Memory B cell (primary cell): ENCODE data around the gene AGPAT3.

Source experiments
- ATAC-seq: fragments of 150-1000 bp; cut with Tn5 transposase; 2 replicates; pipeline ENCODE4 v1.10.0; 2021; ENCODE audit warnings: low read depth, mild to moderate bottlenecking, moderate library complexity
- DNase-seq, 2 donors: peaks; one replicate each; pipeline ENCODE4 v3.0.0; 2022; ENCODE audit warnings: low spot score in 2 of 2
- H3K27ac Mint-ChIP-seq: one replicate; pipeline ENCODE4 v1.8.0; 2022; ENCODE audit warnings: mild to moderate bottlenecking, moderate library complexity, mixed read lengths
- H3K27me3 Mint-ChIP-seq: one replicate; pipeline ENCODE4 v1.8.0; 2022; ENCODE audit warnings: mixed read lengths
- H3K36me3 Mint-ChIP-seq: one replicate; pipeline ENCODE4 v1.8.0; 2022; ENCODE audit warnings: mild to moderate bottlenecking, mixed read lengths
- H3K4me1 Mint-ChIP-seq: one replicate; pipeline ENCODE4 v1.8.0; 2022; ENCODE audit warnings: mixed read lengths
- H3K4me3 Mint-ChIP-seq: one replicate; pipeline ENCODE4 v1.8.0; 2022; ENCODE audit warnings: mild to moderate bottlenecking, moderate library complexity, mixed read lengths
- H3K9me3 Mint-ChIP-seq: one replicate; pipeline ENCODE4 v1.8.0; 2022; ENCODE audit warnings: mixed read lengths

AGPAT3 gene

DNA sequence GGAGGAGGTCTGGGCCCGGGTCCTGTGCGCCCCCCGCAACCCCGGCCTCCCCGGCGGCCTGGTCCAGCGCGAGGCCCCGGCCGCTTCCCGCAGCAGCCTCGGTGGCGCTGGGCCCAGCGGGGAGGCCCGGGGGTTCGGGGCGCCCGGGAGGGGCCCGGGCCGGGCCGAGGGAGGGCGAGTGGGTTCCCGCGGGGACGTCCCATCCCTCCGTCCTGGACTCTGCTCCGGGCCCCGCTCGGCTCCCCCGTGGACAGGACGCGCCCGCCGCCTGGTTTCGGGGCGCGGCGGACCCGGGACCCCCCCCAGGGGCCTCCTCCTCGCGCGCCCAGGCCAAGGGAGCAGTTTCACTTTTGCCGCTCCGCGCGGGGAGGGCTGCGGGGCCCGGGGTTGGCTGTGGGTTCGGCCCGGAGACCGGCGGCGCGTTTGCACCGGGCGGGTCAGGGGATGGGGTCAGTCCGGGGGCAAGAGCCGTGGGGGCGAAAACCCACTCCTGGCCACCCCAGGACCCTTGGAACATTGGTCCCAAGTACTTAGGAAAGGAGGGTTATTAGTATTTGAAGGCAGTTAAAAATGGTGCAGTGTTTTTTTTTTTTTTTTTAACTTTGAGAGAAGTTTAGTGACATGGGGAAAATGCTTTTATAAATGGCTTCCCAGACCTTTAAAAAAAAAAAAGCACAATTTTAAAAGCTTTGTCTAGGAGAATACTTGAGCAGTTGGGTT is 677 bp downstream of the AGPAT3 start:
- peak overlapping the region; percentile 47 for H3K27ac Mint-ChIP-seq
- ATAC-seq: peak; percentile 51

DNA sequence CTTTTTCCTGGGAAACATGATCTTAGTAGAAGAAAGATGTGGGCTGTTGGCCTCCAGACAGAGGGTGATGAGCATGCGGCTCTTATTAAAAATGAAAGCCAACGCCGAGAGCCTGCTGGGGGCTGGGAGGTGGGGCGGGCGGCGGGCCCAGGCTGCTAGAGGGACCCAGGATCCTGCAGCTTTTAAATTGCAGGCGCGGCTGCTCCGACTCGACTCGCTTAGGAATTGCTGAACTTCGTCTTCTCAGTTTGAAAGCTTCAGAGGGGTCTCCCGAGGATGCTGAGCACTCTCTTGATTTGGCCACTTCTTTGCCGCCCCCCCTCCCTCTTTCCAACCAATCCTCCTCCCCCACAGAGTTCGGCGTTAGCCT is 1.2 kb downstream of the AGPAT3 start:
- ATAC-seq (peak; percentile 23), DNase-seq (no peak)
- peak overlapping the region; percentile 81 for H3K4me3 Mint-ChIP-seq
- peaks cover 5% of the 10 kb centered on the region for H3K36me3 Mint-ChIP-seq
- H3K9me3 Mint-ChIP-seq: no peaks in the 10 kb centered on the region
- peaks cover 30% of the 10 kb centered on the region for H3K4me1 Mint-ChIP-seq
- no peaks in the 10 kb centered on the region for H3K27me3 Mint-ChIP-seq
- peak overlapping the region; percentile 82 for H3K27ac Mint-ChIP-seq

More for the DNA sequence above, 677 bp downstream of the AGPAT3 start:
- H3K4me3 Mint-ChIP-seq: peak overlapping the region; percentile 81
- peaks cover 30% of the 10 kb centered on the region for H3K4me1 Mint-ChIP-seq
- H3K9me3 Mint-ChIP-seq: no peaks in the 10 kb centered on the region
- peak; percentile 45 to 66 for DNase-seq
- H3K27me3 Mint-ChIP-seq: no peaks in the 10 kb centered on the region
- H3K36me3 Mint-ChIP-seq: peaks cover 5% of the 10 kb centered on the region

DNA sequence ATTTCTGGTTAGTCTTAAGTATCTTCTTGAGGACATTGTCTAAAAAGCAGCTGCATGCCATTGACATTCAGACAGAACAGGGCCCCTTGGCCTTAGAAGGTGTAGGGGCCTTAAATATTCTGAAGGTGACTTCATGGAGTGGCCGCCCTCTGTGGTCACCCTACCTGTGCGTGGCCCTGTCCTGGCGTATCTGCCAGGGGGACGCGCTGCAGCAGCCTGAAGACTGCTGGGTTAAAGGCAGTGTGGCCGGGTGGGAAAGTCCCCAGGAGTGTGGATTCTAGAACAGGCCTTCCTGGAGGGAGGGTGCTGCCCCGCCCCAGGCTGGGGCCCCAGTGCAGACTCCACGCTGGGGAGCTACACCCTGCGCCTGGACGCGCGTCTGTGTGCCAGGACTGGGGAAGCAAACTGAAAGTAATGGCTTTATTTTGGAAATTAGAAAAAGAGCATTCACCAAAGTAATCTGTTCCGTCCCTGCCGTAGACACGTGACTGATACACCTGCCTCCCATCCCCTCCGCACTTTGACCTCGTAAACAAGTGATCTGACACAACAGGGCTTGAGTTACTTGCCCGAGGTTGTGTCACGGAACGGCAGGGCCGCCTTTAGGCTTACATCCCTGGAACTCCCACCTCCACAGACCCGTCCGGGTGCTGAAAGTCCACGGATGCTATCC is 1.8 kb downstream of the AGPAT3 start:
- DNase-seq: no peak
- no peaks in the 10 kb centered on the region for H3K27me3 Mint-ChIP-seq
- H3K27ac Mint-ChIP-seq: peak overlapping the region; percentile 82
- peak overlapping the region; percentile 81 for H3K4me3 Mint-ChIP-seq
- H3K4me1 Mint-ChIP-seq: peaks cover 28% of the 10 kb centered on the region
- H3K9me3 Mint-ChIP-seq: no peaks in the 10 kb centered on the region
- ATAC-seq: peak; percentile 68
- H3K36me3 Mint-ChIP-seq: peaks cover 8% of the 10 kb centered on the region

DNA sequence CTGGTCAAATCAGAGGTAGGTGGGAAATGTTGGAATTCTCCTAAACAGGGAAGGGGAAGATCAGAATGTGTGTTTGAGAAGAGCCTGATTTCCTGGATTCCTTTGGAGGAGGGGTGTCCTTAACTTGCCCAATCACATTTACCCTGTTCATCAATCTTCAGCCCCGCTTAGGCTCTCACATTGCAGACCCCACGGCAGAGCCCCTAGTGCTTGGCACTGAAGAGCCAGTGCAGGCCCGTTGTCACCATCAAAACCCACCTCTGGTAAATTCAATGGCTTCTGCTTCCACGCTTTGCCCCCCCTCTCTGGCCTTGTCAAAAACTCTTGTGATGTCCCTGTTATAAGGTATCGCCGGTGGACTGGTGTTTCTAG is 2.3 kb downstream of the AGPAT3 start:
- ATAC-seq (no peak), DNase-seq (no peak)
- peak overlapping the region; percentile 81 for H3K4me3 Mint-ChIP-seq
- no peaks in the 10 kb centered on the region for H3K9me3 Mint-ChIP-seq
- H3K27me3 Mint-ChIP-seq: no peaks in the 10 kb centered on the region
- peak overlapping the region; percentile 82 for H3K27ac Mint-ChIP-seq
- peaks cover 8% of the 10 kb centered on the region for H3K36me3 Mint-ChIP-seq
- peaks cover 28% of the 10 kb centered on the region for H3K4me1 Mint-ChIP-seq

DNA sequence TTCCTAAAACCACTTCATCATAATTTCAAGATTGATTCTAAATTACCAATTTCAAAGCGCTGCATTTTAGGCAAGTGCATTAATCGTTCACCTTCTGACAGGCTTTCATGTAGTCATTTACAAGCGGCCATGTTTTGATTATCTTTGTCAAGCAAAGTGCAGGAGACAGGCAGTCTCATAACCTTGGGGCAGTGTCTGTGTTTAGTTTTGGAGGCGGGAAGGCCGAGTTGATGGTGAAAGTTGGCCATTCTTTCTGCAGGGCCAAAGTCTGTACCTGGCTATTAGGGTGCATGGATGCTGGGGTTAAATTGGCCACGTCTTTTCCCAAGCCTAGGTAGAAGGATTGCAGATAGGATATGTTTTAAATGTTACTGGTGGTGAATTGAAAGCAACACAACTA is 2.9 kb downstream of the AGPAT3 start:
- Mint-ChIP-seq H3K27ac (peak overlapping the region; percentile 82), H3K4me3 (peak overlapping the region; percentile 81), H3K9me3 (no peaks in the 10 kb centered on the region)

GRCh38 chr21:43868461-43868860 is 3.4 kb downstream of the AGPAT3 start:
- Mint-ChIP-seq H3K27ac (peak overlapping the region; percentile 82), H3K4me1 (peaks cover 31% of the 10 kb centered on the region)

More for the DNA sequence above, 2.9 kb downstream of the AGPAT3 start:
- Mint-ChIP-seq H3K36me3 (peaks cover 14% of the 10 kb centered on the region), H3K4me1 (peaks cover 31% of the 10 kb centered on the region), H3K27me3 (no peaks in the 10 kb centered on the region)
- no peak for ATAC-seq
- DNase-seq: no peak

GRCh38 chr21:43869486-43870325 is 4.7 kb downstream of the AGPAT3 start:
- H3K9me3 Mint-ChIP-seq: no peaks in the 10 kb centered on the region
- H3K4me1 Mint-ChIP-seq: peaks cover 28% of the 10 kb centered on the region
- H3K27me3 Mint-ChIP-seq: no peaks in the 10 kb centered on the region
- H3K36me3 Mint-ChIP-seq: peaks cover 17% of the 10 kb centered on the region
- H3K4me3 Mint-ChIP-seq: no peak overlapping the region
- ATAC-seq: no peak
- peak overlapping the region; percentile 6 for H3K27ac Mint-ChIP-seq
- no peak for DNase-seq

More at GRCh38 chr21:43868461-43868860, 3.4 kb downstream of the AGPAT3 start:
- Mint-ChIP-seq H3K4me3 (no peak overlapping the region), H3K9me3 (no peaks in the 10 kb centered on the region), H3K36me3 (peaks cover 15% of the 10 kb centered on the region), H3K27me3 (no peaks in the 10 kb centered on the region)
- ATAC-seq (no peak), DNase-seq (no peak)

- peaks cover 26% of the 10 kb centered on the region for H3K36me3 Mint-ChIP-seq
- no peaks in the 10 kb centered on the region for H3K27me3 Mint-ChIP-seq
- H3K27ac Mint-ChIP-seq: no peak overlapping the region
- peaks cover 2% of the 10 kb centered on the region for H3K9me3 Mint-ChIP-seq
- peaks cover 31% of the 10 kb centered on the region for H3K4me1 Mint-ChIP-seq
- no peak overlapping the region for H3K4me3 Mint-ChIP-seq
- DNase-seq (no peak), ATAC-seq (no peak)
Observed at GRCh38 chr21:43871487-43871886, 6.5 kb downstream of the AGPAT3 start.

DNA sequence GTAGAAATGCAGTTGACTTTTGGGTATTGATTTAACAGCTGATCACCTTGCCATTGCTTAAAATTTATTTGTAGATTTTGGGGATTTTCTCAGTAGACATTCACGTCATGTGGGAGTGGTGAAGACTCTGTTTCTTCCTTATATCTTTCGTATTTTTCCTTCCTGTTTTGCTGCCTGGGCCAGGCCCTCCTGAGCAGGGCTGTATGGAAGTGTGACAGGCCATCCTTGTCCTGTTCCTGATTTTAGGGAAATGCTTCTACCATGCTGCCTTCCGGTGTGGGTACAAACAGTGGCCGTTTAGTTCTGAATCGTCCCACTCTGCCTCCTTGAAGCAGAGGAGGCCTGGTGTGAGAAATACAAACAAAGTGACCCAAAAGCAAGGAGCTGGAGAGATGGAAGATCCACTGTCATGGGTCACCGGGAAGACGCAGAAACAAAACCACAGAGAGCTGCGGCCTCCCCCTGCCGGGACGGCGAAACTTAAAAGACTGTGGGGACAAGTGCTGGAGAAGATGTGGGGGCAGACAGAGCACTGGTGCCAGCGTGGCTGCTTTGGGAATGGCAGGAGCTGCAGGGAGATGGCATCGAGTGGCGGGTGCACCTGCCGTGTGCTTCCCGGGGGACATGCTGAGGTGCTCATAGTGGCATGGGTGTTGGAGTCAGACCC is 7.6 kb downstream of the AGPAT3 start:
- Mint-ChIP-seq H3K27ac (no peak overlapping the region), H3K36me3 (peaks cover 26% of the 10 kb centered on the region), H3K9me3 (peaks cover 2% of the 10 kb centered on the region), H3K4me3 (no peak overlapping the region), H3K4me1 (peaks cover 19% of the 10 kb centered on the region), H3K27me3 (no peaks in the 10 kb centered on the region)
- no peak for DNase-seq
- ATAC-seq: no peak

DNA sequence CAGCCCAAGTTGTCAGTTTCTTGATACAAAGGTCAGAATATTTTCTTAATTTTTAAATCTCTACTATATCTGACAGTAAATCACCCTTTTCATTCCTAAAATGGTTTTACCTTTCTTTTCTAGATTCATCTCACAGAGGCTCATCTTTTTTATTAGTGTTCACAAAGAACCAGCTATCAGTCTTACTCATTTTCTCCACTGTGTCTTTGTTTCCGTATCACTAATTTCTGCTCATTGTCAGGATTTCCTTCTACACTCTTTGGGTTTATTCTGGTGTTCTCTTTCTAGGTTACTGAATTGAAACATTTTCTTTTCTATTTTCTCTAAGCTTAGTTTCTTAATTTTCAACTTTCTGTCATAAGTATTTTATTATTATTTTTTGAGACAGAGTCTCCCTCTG is 8.7 kb downstream of the AGPAT3 start:
- no peak for ATAC-seq
- Mint-ChIP-seq H3K4me3 (no peak overlapping the region), H3K36me3 (peaks cover 34% of the 10 kb centered on the region), H3K4me1 (peaks cover 21% of the 10 kb centered on the region), H3K27me3 (no peaks in the 10 kb centered on the region), H3K9me3 (peaks cover 2% of the 10 kb centered on the region), H3K27ac (no peak overlapping the region)
- no peak for DNase-seq

DNA sequence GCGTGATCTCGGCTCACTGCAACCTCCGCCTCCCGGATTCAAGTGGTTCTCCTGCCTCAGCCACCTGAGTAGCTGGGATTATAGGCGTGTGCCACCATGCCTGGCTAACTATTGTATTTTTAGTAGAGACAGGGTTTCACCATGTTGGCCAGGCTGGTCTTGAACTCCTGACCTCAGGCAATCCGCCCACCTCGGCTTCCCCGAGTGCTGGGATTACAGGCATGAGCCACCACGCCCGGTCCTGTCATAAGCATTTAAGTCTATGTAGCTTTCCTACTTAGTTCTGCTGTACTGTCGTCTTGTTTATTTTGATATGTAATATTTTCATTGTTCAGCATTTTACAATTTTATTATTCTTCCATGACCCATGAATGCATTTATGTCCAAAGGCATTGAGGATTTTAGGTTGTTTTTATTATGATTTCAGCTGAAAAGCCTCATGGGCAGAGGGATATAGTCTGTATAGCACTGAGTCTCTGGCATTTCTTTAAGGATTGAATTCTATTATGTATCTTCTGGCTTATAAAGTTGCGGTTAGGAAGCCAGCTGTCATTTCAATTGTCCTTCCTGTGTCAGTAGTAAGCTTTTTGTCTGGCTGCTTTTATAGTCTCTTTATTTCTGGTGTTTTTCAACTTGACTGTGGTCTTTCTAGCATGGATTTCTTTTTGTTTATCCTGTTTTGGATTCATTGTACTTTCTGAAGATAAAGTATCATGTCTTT is 9.2 kb downstream of the AGPAT3 start:
- DNase-seq: no peak
- H3K36me3 Mint-ChIP-seq: peaks cover 31% of the 10 kb centered on the region
- H3K27me3 Mint-ChIP-seq: no peaks in the 10 kb centered on the region
- H3K27ac Mint-ChIP-seq: no peak overlapping the region
- peaks cover 2% of the 10 kb centered on the region for H3K9me3 Mint-ChIP-seq
- peaks cover 18% of the 10 kb centered on the region for H3K4me1 Mint-ChIP-seq
- ATAC-seq: no peak
- H3K4me3 Mint-ChIP-seq: no peak overlapping the region

DNA sequence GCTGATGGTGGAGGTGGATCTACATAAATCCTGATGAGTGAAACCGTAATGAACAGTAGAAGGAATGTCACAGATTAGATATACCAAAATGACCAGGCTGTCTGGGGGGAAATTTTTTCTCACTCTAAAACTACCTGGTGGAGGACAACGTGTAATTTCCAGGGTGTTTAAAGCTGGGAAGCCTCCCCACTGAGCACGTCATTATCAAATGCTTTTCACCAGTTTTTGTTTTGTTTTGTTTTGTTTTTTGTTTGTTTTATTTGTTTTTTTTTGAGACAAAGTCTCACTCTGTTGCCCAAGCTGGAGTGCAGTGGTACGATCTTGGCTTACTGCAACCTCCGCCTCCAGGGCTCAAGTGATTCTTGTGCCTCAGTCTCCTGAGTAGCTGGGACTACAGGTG is 11.6 kb downstream of the AGPAT3 start:
- ATAC-seq (no peak), DNase-seq (no peak)
- Mint-ChIP-seq H3K4me1 (peaks cover 21% of the 10 kb centered on the region), H3K36me3 (peaks cover 26% of the 10 kb centered on the region), H3K27ac (no peak overlapping the region), H3K9me3 (peaks cover 2% of the 10 kb centered on the region), H3K27me3 (no peaks in the 10 kb centered on the region), H3K4me3 (no peak overlapping the region)

DNA sequence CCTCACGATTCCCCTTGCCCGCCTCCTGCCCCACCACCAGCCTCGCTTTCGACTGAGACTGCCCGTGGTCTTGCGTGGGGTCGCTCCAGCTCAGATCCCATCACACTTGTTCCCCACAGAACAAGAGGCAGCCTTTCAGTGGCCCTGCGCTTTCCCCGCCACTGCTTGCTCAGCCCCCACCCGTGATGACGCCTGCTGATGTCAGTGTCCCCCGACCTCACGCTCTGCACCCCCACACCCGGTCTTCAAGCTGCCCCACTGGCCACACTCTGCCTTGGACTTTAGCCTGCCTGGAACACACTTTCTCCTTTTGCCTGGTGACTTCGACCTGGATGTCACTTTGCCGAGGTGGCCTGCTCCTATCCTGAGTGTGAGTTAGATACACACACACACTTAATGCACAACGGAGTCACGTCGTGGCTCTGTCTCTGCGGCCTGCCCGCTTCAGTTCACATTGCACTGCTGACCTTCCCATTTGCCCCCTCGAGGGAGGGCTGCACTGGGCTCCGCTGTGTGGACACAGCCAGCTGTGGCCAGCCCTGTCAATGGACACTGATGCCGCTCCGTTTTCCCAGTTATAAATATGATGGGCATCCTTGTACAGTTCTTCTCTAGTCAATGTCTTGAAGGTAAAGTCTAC is 13.0 kb downstream of the AGPAT3 start:
- DNase-seq (no peak), ATAC-seq (no peak)
- Mint-ChIP-seq H3K27me3 (no peaks in the 10 kb centered on the region), H3K9me3 (peaks cover 2% of the 10 kb centered on the region), H3K4me1 (peaks cover 18% of the 10 kb centered on the region), H3K27ac (no peak overlapping the region), H3K4me3 (no peak overlapping the region), H3K36me3 (peaks cover 20% of the 10 kb centered on the region)
